ENCODE results near the gene DOK6.

The DOK6 gene

DNA sequence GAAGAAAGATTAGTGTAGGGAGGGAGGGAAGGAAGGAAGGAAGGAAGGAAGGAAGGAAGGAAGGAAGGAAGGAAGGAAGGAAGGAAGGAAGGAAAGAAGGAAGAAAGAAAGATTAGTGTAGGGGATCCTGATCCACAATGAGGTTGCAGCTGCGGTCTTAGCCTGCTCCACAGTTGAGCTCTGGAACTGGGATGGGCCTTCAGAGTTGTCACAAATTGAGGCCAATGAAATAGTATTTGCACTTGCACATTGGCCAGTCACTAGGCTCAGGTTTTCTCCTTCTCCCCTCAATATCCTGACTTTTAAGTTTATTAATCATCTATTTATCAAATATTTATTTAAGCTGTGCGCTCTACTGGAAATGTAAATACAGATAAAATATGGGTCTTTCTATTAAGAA lies 34.3 kb downstream of the DOK6 start:
- no peak for DNase-seq (ENCODE audit: low read depth, low spot score)

- DNase-seq (ENCODE audit: low read depth, low spot score), result no peak
Observed at GRCh38 chr18:69444221-69444620, 43.5 kb downstream of the DOK6 start.

GRCh38 chr18:69447886-69448285 lies 47.2 kb downstream of the DOK6 start:
- no peak for DNase-seq (ENCODE audit: low read depth, low spot score)

DNA sequence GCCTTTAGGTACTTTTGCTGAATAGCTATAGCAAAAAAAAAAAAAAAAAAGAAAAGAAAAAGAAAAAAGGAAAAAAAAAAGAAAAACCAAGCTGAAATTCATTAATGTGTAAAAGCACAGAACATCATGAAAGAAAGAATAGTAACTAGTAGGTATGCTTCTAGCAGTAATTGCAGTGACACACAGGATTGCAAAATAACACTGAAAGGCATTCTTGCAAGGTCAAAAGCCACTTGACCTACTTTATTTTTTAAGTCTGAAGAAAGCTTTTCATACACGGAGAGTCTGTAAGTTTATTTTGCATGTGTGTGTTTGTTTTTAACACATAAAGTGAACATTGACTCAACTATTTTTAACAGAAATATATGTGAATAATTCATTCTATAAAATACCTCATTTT lies 54.4 kb downstream of the DOK6 start:
- DNase-seq (ENCODE audit: low read depth, low spot score), result no peak

DNA sequence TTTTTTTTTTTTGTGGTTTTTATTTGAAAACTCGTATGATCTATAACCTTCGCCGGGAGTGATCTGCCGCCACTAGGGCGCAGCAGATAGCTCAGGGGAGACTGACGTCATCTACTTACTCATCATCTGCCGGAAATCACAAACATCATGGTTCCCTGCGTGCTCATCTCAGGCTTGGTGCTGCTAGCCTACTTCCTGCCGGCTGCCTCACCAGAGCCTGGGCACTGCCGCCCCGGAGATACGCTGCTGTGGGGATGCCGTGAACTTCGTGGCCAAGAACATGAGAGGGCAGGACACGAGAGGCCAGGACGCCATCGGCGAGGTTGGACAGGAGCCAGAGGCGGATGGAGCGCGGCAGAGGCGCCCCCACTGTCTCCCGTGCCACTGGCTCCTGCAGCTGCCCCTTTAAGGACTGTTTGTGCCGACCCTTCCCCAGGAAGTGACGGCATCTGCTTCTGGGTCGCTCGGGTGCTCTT lies 68.8 kb downstream of the DOK6 start:
- DNase-seq (ENCODE audit: low read depth, low spot score), result no peak

- DNase-seq (ENCODE audit: low read depth, low spot score), result no peak
Observed at GRCh38 chr18:69480460-69480859, 79.8 kb downstream of the DOK6 start.

DNA sequence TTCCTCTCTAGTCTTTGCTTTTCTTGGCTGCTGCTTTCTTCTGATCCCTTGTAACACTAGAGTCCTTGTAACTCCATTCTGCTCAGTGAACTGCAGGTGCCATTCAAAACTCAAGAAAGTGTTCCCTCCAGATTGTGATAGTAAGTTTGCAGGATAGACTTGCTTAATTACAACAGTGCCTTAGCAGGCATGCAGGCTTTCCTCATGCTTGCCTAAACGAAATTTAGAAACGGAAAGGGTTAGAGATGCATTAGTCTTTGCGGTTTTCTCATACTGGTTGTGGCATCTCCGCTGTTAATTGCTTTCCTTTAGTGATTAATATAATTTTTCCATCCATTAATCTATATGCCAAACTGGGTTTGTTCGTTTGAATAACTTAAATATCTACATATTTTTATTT lies 82.9 kb downstream of the DOK6 start:
- DNase-seq (ENCODE audit: low read depth, low spot score), result no peak

DNA sequence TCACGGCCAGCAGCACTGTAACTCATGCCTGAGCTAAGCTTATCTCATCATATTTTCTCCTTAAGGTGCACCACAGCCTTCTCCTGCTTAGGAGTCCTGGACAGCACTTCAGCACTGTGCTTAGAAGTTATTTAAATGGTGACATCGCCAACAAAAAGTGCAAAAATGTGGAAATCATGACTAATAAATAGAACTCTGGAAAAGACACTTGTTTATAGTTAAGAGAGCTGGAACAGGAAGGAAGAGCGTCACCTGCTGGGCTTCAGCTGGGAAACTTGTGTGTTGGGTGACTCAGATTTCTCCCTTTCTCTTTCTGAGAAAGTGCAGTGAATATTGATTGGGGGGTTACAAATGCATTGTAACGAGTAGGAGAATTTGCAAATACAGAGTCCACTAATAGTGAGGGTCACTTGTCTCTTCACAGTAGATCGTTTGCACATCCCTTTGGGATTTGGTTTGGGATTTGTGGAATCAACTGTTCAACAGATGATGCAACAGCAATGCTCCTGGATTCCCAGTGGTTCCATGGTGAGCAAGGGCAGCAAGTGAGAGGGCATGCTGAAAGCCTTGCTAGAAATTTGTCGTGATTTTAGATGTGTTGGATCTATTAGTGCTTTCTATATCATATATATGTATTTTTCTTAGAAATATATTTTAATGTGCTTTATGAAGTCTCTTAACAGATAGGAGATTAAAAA lies 84.2 kb downstream of the DOK6 start:
- DNase-seq (ENCODE audit: low read depth, low spot score), result no peak

DNA sequence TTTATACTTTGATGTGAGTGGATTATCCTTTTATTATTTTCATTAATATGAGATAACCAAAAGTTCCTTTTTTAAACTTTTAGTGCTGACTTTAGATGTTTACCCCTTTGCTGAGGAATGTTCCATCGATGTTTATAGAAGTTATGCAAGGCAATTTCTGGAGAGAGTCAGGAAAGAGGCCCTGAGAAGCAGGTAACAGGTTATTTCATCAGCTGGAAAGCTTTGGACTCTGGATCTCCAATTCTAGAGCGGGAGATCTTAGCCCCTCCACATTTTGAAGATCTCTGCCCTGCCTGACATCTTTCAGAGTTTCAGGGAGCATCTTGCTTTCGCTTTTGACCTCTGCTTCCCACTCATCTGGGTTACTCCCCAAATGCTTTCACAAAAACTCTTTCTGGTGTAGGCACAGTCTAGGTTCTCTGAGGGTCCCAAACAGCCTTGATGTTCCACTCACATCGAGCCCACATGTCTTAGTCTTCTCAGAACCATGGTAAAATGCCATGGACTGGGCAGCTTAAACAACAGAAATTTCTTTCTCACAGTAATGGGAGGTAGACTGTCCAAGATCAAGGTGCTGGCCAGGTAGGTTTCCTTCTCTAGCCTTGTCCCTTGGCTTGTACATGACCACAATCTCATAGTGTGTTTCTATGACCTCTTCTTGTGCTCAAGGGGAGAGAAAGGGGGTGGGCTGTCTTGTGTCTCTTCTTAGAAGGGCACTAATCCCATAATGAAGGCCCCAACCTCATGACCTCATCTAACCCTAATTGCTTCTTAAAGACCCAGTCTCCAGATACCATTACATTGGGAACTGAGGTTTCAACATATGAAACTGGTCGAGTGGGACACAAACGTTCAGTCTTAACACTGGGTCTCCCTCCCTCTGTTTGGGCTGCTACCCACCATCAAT lies 87.1 kb downstream of the DOK6 start:
- DNase-seq (ENCODE audit: low read depth, low spot score), result no peak

DNA sequence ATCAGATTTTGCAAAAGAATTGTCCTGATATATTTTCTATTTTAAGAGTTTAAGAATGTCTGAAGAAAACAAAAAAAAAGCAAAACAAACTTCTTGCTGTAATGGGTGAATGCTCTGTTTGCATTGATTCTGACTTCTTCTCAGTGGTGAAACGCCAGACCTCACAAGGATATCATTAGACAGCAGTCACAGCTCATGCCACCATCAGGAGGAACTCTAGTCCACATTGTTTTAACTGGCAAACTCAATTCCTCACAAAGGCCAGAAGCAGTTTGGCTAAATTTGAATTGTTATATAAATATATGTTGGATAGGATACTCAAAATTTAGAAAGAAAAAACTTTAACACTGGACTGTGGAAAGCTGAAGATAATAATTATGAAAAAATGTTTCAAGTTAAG lies 89.4 kb downstream of the DOK6 start:
- DNase-seq (ENCODE audit: low read depth, low spot score), result no peak

GRCh38 chr18:69490813-69491212 lies 90.1 kb downstream of the DOK6 start:
- peak; percentile 32 for DNase-seq (ENCODE audit: low read depth, low spot score)

GRCh38 chr18:69491576-69491975 lies 90.9 kb downstream of the DOK6 start:
- DNase-seq (ENCODE audit: low read depth, low spot score), result no peak

DNA sequence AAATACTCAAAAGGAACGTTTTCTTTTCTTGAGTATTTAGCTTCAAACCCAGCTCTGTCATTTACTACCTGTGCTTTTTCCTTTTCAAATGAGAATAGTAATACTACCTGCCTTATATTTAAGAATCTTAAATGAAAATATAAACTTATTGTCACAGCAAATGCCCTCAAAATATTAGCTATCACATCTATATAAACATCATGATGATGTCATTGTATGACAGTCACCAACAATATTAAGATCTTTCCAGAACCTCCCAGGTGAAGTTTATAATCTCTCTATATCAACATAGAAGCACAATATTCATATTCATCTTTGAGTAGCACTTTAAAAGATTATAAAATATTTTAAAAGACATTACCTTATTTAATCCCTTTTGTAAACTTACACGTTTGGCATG lies 92.2 kb downstream of the DOK6 start:
- no peak for DNase-seq (ENCODE audit: low read depth, low spot score)

GRCh38 chr18:69494841-69495240 lies 94.2 kb downstream of the DOK6 start:
- DNase-seq (ENCODE audit: low read depth, low spot score), result no peak

DNA sequence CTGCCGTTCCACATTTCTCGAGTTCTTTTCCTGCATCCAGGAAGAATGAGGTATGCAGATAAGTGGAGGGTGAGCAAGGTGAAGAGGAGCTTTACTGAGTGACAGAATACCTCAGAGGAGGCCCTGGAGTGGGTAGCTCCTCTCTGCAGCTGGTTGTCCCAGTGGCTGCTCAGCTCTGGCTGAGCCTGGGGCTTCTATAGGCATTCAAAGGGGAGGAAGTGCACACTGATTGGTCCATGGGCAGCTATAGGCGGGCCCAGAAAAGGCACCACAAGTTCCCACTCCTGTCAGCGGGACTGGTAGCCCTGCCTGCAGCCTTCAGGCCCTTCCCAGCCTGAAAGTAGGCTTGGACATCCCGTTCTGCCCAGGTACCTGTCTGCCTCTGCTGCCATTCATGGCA lies 94.7 kb downstream of the DOK6 start:
- no peak for DNase-seq (ENCODE audit: low read depth, low spot score)

- DNase-seq (ENCODE audit: low read depth, low spot score), result no peak
Observed at GRCh38 chr18:69495841-69496533, 95.3 kb downstream of the DOK6 start.

GRCh38 chr18:69518989-69519388 lies 118.3 kb downstream of the DOK6 start:
- DNase-seq (ENCODE audit: low read depth, low spot score), result no peak

- DNase-seq (ENCODE audit: low read depth, low spot score), result no peak
Observed at GRCh38 chr18:69523582-69523981, 122.9 kb downstream of the DOK6 start.

DNA sequence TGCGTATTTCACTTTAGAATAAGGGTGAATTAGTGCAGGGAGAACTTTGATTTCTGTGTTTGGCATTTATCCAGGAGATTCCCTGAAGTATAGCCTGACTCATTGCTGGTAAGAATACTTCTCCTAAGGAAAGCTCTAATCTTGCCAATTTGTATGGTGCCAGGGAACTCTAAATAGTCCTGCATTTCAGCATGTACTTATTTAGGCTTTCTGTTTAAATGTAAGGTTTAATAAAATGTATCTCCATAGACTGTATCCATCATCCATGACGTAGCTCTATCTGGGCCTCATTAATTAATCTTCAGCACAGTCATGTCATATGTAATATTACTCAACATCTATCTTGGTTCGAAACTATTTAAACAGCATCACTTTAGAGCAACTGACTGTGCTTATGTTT lies 127.7 kb downstream of the DOK6 start:
- DNase-seq (ENCODE audit: low read depth, low spot score), result peak; percentile 2

- no peak for DNase-seq (ENCODE audit: low read depth, low spot score)
Observed at GRCh38 chr18:69529151-69529550, 128.5 kb downstream of the DOK6 start.

DNA sequence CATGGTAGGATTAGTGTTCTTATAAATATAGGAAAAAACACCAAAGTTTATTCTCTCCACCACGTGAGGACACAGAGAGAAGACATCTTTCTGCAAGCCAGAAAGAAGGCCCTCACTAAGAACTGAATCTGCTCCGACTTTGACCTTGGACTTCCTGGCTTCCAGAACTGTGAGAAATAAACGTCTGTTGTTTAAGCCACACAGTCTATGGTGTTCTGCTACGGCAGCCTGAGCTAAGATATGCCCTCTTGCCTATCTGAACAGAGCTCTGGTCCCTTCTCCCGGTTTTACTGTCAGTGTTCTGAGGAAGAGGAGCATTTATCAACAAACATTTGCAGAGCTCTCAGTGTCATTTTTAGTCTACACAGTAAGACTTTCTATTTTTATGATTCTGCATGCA lies 131.3 kb downstream of the DOK6 start:
- no peak for DNase-seq (ENCODE audit: low read depth, low spot score)

DNA sequence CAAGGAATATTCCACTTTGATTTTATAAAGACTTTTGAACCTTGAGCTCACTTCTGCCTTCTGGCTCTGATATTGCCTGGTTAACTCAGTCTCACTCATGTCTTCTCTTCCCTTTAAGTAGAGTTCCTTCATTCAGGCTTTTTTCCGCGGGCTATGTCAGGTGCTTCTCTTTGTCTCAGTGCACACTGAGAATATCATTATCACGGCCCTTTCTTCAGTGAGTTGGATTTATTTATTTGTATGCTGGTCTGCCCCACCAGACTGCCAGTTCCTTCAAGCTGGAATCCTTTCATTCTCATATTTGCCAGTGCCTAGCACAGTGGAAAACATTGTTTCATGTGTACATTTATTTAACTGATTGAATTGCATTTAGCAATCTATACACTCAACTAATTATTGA lies 136.5 kb downstream of the DOK6 start:
- DNase-seq (ENCODE audit: low read depth, low spot score), result no peak
